Measurements from ENCODE around the gene CAPN3. TPM values are rescaled to one million over a fixed set of nuclear protein-coding genes. Genes with fewer than 3 reads are reported as not detected.
"Not testable (repeated sequence)": the region's sequence is repeated elsewhere in the genome, so short reads cannot be mapped to it uniquely, and the experiment has no call there.

CAPN3 gene
- polyA plus RNA-seq, 2 of the 4 experiments (the other 2 are of a cell fraction): 0.25 to 1.1 TPM

- WGBS (ENCODE audit: missing lambda C conversion rate): 42% methylated on average over 1 of the region's 1 CpG
- ChIA-PET POLR2A (no interaction called here), CTCF (no interaction called here)
Measured at GRCh38 chr15:42315521-42315920, 43.8 kb upstream of the CAPN3 start.

GRCh38 chr15:42316282-42316805, 43.0 kb upstream of the CAPN3 start:
- H3K9me3 ChIP-seq; FAIRE-seq; H3K4me3 ChIP-seq; H3K4me2 ChIP-seq; H3K27ac ChIP-seq; POLR2A ChIA-PET; H3K4me1 ChIP-seq; DNase-seq (ENCODE audit: low read depth in 1 of 2, low spot score in 1 of 2); ATAC-seq; CTCF ChIA-PET: not testable (repeated sequence)
- 63% methylated on average over 11 of the region's 11 CpGs for WGBS (ENCODE audit: missing lambda C conversion rate)

More at GRCh38 chr15:42315521-42315920, 43.8 kb upstream of the CAPN3 start:
- Histone ChIP-seq H3K4me2 (no peak overlapping the region), H3K4me3 (no peak overlapping the region), H3K9me3 (no peaks in the 10 kb centered on the region), H3K27ac (no peak overlapping the region), H3K4me1 (no peaks in the 10 kb centered on the region)
- TF ChIP-seq NR3C1 (IDR thresholded peaks at IDR 0.05) (no peak), EHF (CRISPR knock-in tag; IDR thresholded peaks at IDR 0.05) (no peak), SREBF2 (IDR thresholded peaks at IDR 0.05) (no peak), TP53 (CRISPR knock-in tag; IDR thresholded peaks at IDR 0.05) (no peak), TFCP2L1 (CRISPR knock-in tag; IDR thresholded peaks at IDR 0.05) (no peak), REST (IDR thresholded peaks at IDR 0.05) (no peak), ZFP36 (IDR thresholded peaks at IDR 0.05; ENCODE audit: borderline replicate concordance, partially characterized antibody) (no peak), JUNB (IDR thresholded peaks at IDR 0.05) (no peak)
- ATAC-seq: no peak
- FAIRE-seq: no peak
- DNase-seq (ENCODE audit: low read depth in 1 of 2, low spot score in 1 of 2): no peak

- Histone ChIP-seq H3K9me3 (no peaks in the 10 kb centered on the region), H3K4me3 (no peak overlapping the region), H3K27ac (no peak overlapping the region), H3K4me1 (no peaks in the 10 kb centered on the region; the same call in 2 of the 3 replicates), H3K4me2 (no peak overlapping the region)
- no peak for DNase-seq (ENCODE audit: low read depth in 1 of 2, low spot score in 1 of 2)
- no peak for FAIRE-seq
- no peak for ATAC-seq
- TF ChIP-seq FOSB (CRISPR knock-in tag; IDR thresholded peaks at IDR 0.05) (no peak), KDM1A (IDR thresholded peaks at IDR 0.05; ENCODE audit: low read depth) (no peak), NFE2L2 (conservative IDR thresholded peaks at IDR 0.05; ENCODE audit: low read length) (no peak), CBX2 (IDR thresholded peaks at IDR 0.05; ENCODE audit: borderline replicate concordance, low read depth) (no peak), PBX3 (IDR thresholded peaks at IDR 0.05) (no peak), ZC3H11A (IDR thresholded peaks at IDR 0.05) (no peak), KDM5A (IDR thresholded peaks at IDR 0.05) (no peak), ESRRA (IDR thresholded peaks at IDR 0.05; ENCODE audit: borderline replicate concordance, low read length) (no peak), ZNF302 (CRISPR knock-in tag; IDR thresholded peaks at IDR 0.05) (no peak), CHD2 (IDR thresholded peaks at IDR 0.05; ENCODE audit: low read length, partially characterized antibody) (no peak), JUNB (IDR thresholded peaks at IDR 0.05) (no peak), PHF8 (IDR thresholded peaks at IDR 0.05; ENCODE audit: borderline replicate concordance, low read depth) (no peak), SREBF2 (IDR thresholded peaks at IDR 0.05) (no peak), MAZ (IDR thresholded peaks at IDR 0.05; ENCODE audit: borderline replicate concordance, low read depth, low read length) (no peak), EP300 (IDR thresholded peaks at IDR 0.05) (no peak), CHD4 (IDR thresholded peaks at IDR 0.05; ENCODE audit: borderline replicate concordance) (no peak), JUN (IDR thresholded peaks at IDR 0.05) (no peak)
- CTCF ChIA-PET: no interaction called here
- POLR2A ChIA-PET: no interaction called here
- WGBS (ENCODE audit: missing lambda C conversion rate): 91% methylated on average over 2 of the region's 2 CpGs
Measured at GRCh38 chr15:42319206-42319605, 40.1 kb upstream of the CAPN3 start.
